ENCODE results near the gene LYSMD2.

- no peak for TF ChIP-seq CTCF (IDR thresholded peaks at IDR 0.05; ENCODE audit: low read depth, low read length, poor library complexity, severe bottlenecking)
- TF ChIP-seq EZH2phosphoT487 (IDR thresholded peaks at IDR 0.05; ENCODE audit: borderline replicate concordance, low read length), result no peak
Observed at GRCh38 chr15:51688863-51689262, 48.6 kb downstream of the LYSMD2 start.

Measured in DOHH2 (cell line).